ENCODE measurements around the gene SEPTIN1. TPM values are rescaled to one million over a fixed set of nuclear protein-coding genes. Genes with fewer than 3 reads are reported as not detected.

The SEPTIN1 gene
- total and polyA plus RNA-seq, 2 of the 13 experiments (the other 11 are each of a cell fraction or from before 2014, with no cell fraction given) = 0.18 to 0.67 TPM

- peak; percentile 8; the same call in 1 of the 2 replicates for TF ChIP-seq ZNF772 (CRISPR knock-in tag; IDR thresholded peaks at IDR 0.05)
- TF ChIP-seq SOX5 (CRISPR knock-in tag; IDR thresholded peaks at IDR 0.05; ENCODE audit: borderline replicate concordance) = no peak
- no peak for TF ChIP-seq ZNF644 (CRISPR knock-in tag; IDR thresholded peaks at IDR 0.05; ENCODE audit: low read depth)
- TF ChIP-seq, protein P1, sequence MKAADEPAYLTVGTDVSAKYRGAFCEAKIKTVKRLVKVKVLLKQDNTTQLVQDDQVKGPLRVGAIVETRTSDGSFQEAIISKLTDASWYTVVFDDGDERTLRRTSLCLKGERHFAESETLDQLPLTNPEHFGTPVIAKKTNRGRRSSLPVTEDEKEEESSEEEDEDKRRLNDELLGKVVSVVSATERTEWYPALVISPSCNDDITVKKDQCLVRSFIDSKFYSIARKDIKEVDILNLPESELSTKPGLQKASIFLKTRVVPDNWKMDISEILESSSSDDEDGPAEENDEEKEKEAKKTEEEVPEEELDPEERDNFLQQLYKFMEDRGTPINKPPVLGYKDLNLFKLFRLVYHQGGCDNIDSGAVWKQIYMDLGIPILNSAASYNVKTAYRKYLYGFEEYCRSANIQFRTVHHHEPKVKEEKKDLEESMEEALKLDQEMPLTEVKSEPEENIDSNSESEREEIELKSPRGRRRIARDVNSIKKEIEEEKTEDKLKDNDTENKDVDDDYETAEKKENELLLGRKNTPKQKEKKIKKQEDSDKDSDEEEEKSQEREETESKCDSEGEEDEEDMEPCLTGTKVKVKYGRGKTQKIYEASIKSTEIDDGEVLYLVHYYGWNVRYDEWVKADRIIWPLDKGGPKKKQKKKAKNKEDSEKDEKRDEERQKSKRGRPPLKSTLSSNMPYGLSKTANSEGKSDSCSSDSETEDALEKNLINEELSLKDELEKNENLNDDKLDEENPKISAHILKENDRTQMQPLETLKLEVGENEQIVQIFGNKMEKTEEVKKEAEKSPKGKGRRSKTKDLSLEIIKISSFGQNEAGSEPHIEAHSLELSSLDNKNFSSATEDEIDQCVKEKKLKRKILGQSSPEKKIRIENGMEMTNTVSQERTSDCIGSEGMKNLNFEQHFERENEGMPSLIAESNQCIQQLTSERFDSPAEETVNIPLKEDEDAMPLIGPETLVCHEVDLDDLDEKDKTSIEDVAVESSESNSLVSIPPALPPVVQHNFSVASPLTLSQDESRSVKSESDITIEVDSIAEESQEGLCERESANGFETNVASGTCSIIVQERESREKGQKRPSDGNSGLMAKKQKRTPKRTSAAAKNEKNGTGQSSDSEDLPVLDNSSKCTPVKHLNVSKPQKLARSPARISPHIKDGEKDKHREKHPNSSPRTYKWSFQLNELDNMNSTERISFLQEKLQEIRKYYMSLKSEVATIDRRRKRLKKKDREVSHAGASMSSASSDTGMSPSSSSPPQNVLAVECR (CRISPR knock-in tag; IDR thresholded peaks at IDR 0.05; ENCODE audit: borderline replicate concordance) = peak; percentile 88
- TF ChIP-seq ZNF337 (CRISPR knock-in tag; IDR thresholded peaks at IDR 0.05; ENCODE audit: borderline replicate concordance, low read depth) = no peak
- TF ChIP-seq ZNF333 (CRISPR knock-in tag; IDR thresholded peaks at IDR 0.05; ENCODE audit: borderline replicate concordance) = no peak; the same call in 1 of the 2 replicates
- TF ChIP-seq ZNF235 (CRISPR knock-in tag; IDR thresholded peaks at IDR 0.05; ENCODE audit: borderline replicate concordance) = peak; percentile 70; the same call in 1 of the 2 replicates
- TF ChIP-seq, protein P2, sequence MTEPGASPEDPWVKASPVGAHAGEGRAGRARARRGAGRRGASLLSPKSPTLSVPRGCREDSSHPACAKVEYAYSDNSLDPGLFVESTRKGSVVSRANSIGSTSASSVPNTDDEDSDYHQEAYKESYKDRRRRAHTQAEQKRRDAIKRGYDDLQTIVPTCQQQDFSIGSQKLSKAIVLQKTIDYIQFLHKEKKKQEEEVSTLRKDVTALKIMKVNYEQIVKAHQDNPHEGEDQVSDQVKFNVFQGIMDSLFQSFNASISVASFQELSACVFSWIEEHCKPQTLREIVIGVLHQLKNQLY (CRISPR knock-in tag; IDR thresholded peaks at IDR 0.05) = no peak
- TF ChIP-seq, protein P3, sequence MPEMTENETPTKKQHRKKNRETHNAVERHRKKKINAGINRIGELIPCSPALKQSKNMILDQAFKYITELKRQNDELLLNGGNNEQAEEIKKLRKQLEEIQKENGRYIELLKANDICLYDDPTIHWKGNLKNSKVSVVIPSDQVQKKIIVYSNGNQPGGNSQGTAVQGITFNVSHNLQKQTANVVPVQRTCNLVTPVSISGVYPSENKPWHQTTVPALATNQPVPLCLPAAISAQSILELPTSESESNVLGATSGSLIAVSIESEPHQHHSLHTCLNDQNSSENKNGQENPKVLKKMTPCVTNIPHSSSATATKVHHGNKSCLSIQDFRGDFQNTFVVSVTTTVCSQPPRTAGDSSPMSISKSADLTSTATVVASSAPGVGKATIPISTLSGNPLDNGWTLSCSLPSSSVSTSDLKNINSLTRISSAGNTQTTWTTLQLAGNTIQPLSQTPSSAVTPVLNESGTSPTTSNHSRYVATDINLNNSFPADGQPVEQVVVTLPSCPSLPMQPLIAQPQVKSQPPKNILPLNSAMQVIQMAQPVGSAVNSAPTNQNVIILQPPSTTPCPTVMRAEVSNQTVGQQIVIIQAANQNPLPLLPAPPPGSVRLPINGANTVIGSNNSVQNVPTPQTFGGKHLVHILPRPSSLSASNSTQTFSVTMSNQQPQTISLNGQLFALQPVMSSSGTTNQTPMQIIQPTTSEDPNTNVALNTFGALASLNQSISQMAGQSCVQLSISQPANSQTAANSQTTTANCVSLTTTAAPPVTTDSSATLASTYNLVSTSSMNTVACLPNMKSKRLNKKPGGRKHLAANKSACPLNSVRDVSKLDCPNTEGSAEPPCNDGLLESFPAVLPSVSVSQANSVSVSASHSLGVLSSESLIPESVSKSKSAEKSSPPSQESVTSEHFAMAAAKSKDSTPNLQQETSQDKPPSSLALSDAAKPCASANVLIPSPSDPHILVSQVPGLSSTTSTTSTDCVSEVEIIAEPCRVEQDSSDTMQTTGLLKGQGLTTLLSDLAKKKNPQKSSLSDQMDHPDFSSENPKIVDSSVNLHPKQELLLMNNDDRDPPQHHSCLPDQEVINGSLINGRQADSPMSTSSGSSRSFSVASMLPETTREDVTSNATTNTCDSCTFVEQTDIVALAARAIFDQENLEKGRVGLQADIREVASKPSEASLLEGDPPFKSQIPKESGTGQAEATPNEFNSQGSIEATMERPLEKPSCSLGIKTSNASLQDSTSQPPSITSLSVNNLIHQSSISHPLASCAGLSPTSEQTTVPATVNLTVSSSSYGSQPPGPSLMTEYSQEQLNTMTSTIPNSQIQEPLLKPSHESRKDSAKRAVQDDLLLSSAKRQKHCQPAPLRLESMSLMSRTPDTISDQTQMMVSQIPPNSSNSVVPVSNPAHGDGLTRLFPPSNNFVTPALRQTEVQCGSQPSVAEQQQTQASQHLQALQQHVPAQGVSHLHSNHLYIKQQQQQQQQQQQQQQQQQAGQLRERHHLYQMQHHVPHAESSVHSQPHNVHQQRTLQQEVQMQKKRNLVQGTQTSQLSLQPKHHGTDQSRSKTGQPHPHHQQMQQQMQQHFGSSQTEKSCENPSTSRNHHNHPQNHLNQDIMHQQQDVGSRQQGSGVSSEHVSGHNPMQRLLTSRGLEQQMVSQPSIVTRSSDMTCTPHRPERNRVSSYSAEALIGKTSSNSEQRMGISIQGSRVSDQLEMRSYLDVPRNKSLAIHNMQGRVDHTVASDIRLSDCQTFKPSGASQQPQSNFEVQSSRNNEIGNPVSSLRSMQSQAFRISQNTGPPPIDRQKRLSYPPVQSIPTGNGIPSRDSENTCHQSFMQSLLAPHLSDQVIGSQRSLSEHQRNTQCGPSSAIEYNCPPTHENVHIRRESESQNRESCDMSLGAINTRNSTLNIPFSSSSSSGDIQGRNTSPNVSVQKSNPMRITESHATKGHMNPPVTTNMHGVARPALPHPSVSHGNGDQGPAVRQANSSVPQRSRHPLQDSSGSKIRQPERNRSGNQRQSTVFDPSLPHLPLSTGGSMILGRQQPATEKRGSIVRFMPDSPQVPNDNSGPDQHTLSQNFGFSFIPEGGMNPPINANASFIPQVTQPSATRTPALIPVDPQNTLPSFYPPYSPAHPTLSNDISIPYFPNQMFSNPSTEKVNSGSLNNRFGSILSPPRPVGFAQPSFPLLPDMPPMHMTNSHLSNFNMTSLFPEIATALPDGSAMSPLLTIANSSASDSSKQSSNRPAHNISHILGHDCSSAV (CRISPR knock-in tag; IDR thresholded peaks at IDR 0.05; ENCODE audit: borderline replicate concordance) = 0 out of 2 replicates have a peak, but pooled peaks have one; percentile 60
- TF ChIP-seq HHEX (CRISPR knock-in tag; IDR thresholded peaks at IDR 0.05) = no peak
- TF ChIP-seq HCFC1 (IDR thresholded peaks at IDR 0.05; ENCODE audit: low read depth, low read length) = no peak
- TF ChIP-seq ZNF550 (CRISPR knock-in tag; IDR thresholded peaks at IDR 0.05; ENCODE audit: borderline replicate concordance) = no peak
- TF ChIP-seq ZZZ3 (CRISPR knock-in tag; IDR thresholded peaks at IDR 0.05; ENCODE audit: borderline replicate concordance) = peak; percentile 98
- TF ChIP-seq ZNF205 (CRISPR knock-in tag; IDR thresholded peaks at IDR 0.05) = peak; percentile 82; the same call in 1 of the 2 replicates
- TF ChIP-seq ZNF3 (CRISPR knock-in tag; IDR thresholded peaks at IDR 0.05) = no peak
Observed at GRCh38 chr16:30378236-30379157, 3.9 kb downstream of the SEPTIN1 start (continued).
